ENCODE measurements around the gene TAS2R7. TPM values are rescaled to one million over a fixed set of nuclear protein-coding genes. Genes with fewer than 3 reads are reported as not detected.

TAS2R7 gene
- total RNA-seq, 1 donor from 2014 or later = not detected

DNA sequence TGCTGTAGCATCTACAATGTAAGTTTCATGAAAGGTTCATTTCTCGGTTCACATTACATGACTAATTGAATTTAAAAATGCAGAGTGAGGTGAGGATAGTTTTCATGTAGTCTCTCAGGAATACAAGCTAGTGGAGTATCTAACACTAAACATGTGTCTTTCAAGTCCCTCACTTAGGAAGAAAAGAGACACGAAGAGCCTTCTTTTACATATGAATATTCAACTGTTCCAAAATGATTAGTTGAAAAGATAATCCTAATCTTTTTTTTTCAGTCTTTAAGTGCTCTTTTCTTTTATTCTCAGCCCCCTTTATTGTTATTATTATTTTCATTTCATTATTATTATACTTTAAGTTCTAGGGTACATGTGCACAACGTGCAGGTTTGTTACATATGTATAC, 36.0 kb upstream of the TAS2R7 start:
- TF ChIP-seq, protein P1, sequence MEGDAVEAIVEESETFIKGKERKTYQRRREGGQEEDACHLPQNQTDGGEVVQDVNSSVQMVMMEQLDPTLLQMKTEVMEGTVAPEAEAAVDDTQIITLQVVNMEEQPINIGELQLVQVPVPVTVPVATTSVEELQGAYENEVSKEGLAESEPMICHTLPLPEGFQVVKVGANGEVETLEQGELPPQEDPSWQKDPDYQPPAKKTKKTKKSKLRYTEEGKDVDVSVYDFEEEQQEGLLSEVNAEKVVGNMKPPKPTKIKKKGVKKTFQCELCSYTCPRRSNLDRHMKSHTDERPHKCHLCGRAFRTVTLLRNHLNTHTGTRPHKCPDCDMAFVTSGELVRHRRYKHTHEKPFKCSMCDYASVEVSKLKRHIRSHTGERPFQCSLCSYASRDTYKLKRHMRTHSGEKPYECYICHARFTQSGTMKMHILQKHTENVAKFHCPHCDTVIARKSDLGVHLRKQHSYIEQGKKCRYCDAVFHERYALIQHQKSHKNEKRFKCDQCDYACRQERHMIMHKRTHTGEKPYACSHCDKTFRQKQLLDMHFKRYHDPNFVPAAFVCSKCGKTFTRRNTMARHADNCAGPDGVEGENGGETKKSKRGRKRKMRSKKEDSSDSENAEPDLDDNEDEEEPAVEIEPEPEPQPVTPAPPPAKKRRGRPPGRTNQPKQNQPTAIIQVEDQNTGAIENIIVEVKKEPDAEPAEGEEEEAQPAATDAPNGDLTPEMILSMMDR (IDR thresholded peaks at IDR 0.05; ENCODE audit: insufficient read depth, low read length, poor library complexity, severe bottlenecking) = no peak
- H3K27me3 ChIP-seq (ENCODE audit: control insufficient read depth, insufficient read depth, low read length) = no peaks in the 10 kb centered on the region
- no peak overlapping the region for H3K4me3 ChIP-seq (ENCODE audit: low read depth, low read length)

DNA sequence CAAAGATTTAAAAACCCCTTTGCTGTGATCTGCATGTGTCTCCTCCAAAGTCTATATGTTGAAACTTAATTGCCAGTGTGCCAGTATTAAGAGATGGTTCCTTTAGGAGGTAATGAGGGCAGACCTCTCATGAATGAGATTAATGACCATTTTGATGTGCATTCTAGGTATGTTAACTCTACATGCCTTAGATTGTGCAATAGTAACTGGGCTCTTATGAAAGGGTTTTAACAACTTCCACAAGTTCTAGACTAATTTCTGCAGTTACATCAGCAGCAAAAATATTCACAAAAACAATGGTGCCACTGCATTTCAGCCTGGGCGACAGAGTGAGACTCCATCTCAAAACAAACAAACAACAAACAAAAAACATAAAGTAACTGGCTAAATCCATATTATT, 27.6 kb upstream of the TAS2R7 start:
- TF ChIP-seq, protein P1 (IDR thresholded peaks at IDR 0.05; ENCODE audit: insufficient read depth, low read length, poor library complexity, severe bottlenecking) = no peak
- no peak for DNase-seq (ENCODE audit: low read depth)
- Histone ChIP-seq H3K27me3 (ENCODE audit: control insufficient read depth, insufficient read depth, low read length) (no peaks in the 10 kb centered on the region), H3K4me3 (ENCODE audit: low read depth, low read length) (no peak overlapping the region), H3K36me3 (ENCODE audit: control insufficient read depth, insufficient read depth, low read length) (no peaks in the 10 kb centered on the region)

More for the DNA sequence above, 36.0 kb upstream of the TAS2R7 start:
- no peak for DNase-seq (ENCODE audit: low read depth)
- H3K36me3 ChIP-seq (ENCODE audit: control insufficient read depth, insufficient read depth, low read length) = no peaks in the 10 kb centered on the region

DNA sequence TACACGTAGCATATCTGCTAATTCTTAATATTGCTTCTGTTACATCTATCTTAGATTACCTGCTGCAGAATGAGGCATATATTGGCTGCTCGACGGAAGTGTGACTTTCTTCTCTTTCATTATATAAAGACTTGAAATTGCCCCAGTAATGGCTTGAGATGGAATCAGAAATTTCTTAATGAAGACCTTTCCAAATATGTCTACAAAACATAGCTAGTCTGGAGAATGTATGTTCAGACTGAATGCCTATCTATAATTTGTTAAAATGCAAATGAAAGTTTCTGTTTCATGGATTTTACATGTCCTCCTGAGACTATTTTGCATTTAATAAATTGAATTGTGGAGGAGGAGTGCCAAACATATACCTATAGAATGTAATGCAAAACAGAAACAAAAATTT, 23.8 kb upstream of the TAS2R7 start, which contains the start of gene TAS2R10:
Gene TAS2R10 (minus strand): TSS at position 101 of the 400 bp plus-strand sequence. CDS start 89 bp downstream, at position 12.
- TF ChIP-seq, protein P1 (IDR thresholded peaks at IDR 0.05; ENCODE audit: insufficient read depth, low read length, poor library complexity, severe bottlenecking) = no peak
- DNase-seq (ENCODE audit: low read depth) = no peak
- H3K4me3 ChIP-seq (ENCODE audit: low read depth, low read length) = no peak within 1 kb of the TSS

DNA sequence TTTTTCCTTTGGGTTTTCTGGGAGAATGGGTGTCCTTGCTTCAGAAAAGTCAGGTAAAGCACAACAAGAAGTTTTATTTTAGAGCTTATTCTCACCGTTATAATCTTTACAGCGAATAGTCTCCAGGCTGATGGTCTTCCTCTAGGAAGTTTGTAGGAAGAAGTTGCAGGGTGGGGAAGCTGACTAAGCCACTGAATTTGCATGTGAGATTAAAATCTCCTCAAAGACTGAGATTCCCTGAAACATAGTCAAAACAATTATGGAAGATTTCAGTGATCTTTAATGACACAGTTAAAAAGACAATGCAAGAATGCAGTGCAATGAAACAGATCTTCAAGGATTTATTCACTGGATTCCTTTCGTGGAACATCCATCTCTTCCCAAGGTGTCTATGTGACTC, 22.5 kb upstream of the TAS2R7 start:
- Histone ChIP-seq H3K4me3 (ENCODE audit: low read depth, low read length) (no peak overlapping the region), H3K36me3 (ENCODE audit: control insufficient read depth, insufficient read depth, low read length) (no peaks in the 10 kb centered on the region), H3K27me3 (ENCODE audit: control insufficient read depth, insufficient read depth, low read length) (no peaks in the 10 kb centered on the region)
- DNase-seq (ENCODE audit: low read depth) = no peak
- TF ChIP-seq, protein P1 (IDR thresholded peaks at IDR 0.05; ENCODE audit: insufficient read depth, low read length, poor library complexity, severe bottlenecking) = no peak

More for the DNA sequence above, 23.8 kb upstream of the TAS2R7 start, which contains the start of gene TAS2R10:
- Histone ChIP-seq H3K27me3 (ENCODE audit: control insufficient read depth, insufficient read depth, low read length) (no peaks in the 10 kb centered on the region), H3K36me3 (ENCODE audit: control insufficient read depth, insufficient read depth, low read length) (no peaks in the 10 kb centered on the region)

DNA sequence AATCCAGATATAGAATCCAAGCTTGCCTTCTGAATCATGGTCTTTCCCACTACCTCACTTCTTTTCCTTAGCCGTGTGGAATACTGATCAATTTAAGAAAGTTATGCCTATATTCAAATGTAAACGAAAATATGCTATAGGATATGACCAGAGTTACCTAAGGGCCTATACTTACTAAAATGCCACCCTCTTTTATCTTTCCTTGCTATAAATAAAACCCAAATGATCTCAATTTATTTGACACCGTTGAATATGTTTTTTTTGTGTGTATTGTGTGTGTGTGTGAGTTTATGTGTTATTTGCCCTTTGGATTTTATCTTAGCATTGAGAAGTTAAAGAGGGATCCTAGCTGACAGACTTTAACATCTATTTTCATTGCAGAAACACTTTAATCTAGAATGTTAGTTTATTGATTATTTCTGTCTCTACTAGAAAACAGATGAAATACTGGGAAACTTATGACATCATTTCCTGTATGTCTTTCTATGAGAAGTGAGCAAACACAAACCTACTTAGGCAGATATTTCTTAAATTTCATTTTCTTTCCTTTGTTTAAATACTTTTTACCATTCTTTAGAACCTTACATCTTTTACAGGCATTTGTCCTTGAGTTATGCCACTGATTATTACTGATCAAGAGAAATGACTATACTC, 9.6 kb upstream of the TAS2R7 start:
- Histone ChIP-seq H3K4me3 (ENCODE audit: low read depth, low read length) (no peak overlapping the region), H3K27me3 (ENCODE audit: control insufficient read depth, insufficient read depth, low read length) (no peaks in the 10 kb centered on the region), H3K36me3 (ENCODE audit: control insufficient read depth, insufficient read depth, low read length) (no peaks in the 10 kb centered on the region)
- TF ChIP-seq, protein P1 (IDR thresholded peaks at IDR 0.05; ENCODE audit: insufficient read depth, low read length, poor library complexity, severe bottlenecking) = no peak
- no peak for DNase-seq (ENCODE audit: low read depth)

DNA sequence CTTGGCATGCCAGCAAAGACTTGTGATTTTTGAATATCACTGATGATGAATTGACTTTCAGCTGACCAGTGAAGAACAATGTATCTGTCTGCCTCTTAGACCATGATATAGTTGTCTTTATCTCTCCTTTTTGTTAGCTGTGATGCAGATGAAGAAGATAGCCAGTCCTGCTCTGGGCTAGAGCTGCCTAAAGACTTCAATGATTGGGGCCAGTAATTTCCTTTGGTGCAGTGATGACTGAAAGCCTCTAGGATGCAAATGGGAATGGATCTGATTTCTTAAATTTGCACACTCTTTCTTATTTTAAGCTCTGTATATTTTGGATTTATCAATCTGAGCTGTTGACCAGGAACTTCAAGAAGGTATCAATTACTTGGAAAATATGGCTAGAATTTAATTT, 7.6 kb upstream of the TAS2R7 start, which contains the start of gene TAS2R9:
Gene TAS2R9 (minus strand): TSS at position 101 of the 400 bp plus-strand sequence. CDS start 93 bp downstream, at position 8.
- no peaks in the 10 kb centered on the region for H3K27me3 ChIP-seq (ENCODE audit: control insufficient read depth, insufficient read depth, low read length)
- DNase-seq (ENCODE audit: low read depth) = no peak
- no peak within 1 kb of the TSS for H3K4me3 ChIP-seq (ENCODE audit: low read depth, low read length)
- no peaks in the 10 kb centered on the region for H3K36me3 ChIP-seq (ENCODE audit: control insufficient read depth, insufficient read depth, low read length)
- TF ChIP-seq, protein P1 (IDR thresholded peaks at IDR 0.05; ENCODE audit: insufficient read depth, low read length, poor library complexity, severe bottlenecking) = no peak
